Measurements from ENCODE around the gene TTYH3. TPM values are rescaled to one million over a fixed set of nuclear protein-coding genes. Genes with fewer than 3 reads are reported as not detected.

The TTYH3 gene
- total RNA-seq, result 44.8 TPM

GRCh38 chr7:2631946-2632732 lies at the start of gene TTYH3:
Gene TTYH3, plus strand, starts transcription at chr7:2631986. Its CDS starts 170 bp downstream, at chr7:2632156.

GRCh38 chr7:2687881-2688318 lies 56.1 kb downstream of the TTYH3 start, which contains the start of gene AMZ1:
Gene AMZ1, plus strand, starts transcription at chr7:2688202. Its CDS starts 12,250 bp downstream, at chr7:2700452.

Other genes with a start within 250 kb of the TTYH3 start
- 3.5 TPM for gene CHST12, start 228.4 kb upstream of the TTYH3 start, total RNA-seq
- gene GRIFIN, start 155.6 kb upstream of the TTYH3 start, total RNA-seq, result not detected
- 32.1 TPM for gene LFNG, start 112.2 kb upstream of the TTYH3 start, total RNA-seq
- 19.1 TPM for gene BRAT1, start 76.5 kb upstream of the TTYH3 start, total RNA-seq
- gene IQCE, start 73.0 kb upstream of the TTYH3 start, total RNA-seq, result 21.2 TPM
- 4.4 TPM for gene AMZ1, start 56.2 kb downstream of the TTYH3 start, total RNA-seq
- gene GNA12, start 212.3 kb downstream of the TTYH3 start, total RNA-seq, result 33.7 TPM

All from diencephalon (tissue), 1 donor.